Brain microvascular endothelial cell (primary cell): ENCODE measurements around the gene ZFAND2A.

Experiments
- DNase-seq: peaks from one replicate; pipeline ENCODE4 v3.0.0-alpha.2; 2020
- H3K27ac ChIP-seq: fragments of 250-450 bp; sonication (Bioruptor Pico); 2 replicates; pipeline ENCODE4 v1.5.1; 2020; ENCODE audit warnings: mild to moderate bottlenecking, moderate library complexity
- H3K27me3 ChIP-seq: fragments of 250-450 bp; sonication (Bioruptor Pico); replicated peaks from 2 replicates; pipeline ENCODE4 v1.5.1; 2020; ENCODE audit warnings: mild to moderate bottlenecking
- H3K36me3 ChIP-seq: fragments of 250-450 bp; sonication (Bioruptor Pico); replicated peaks from 2 replicates; pipeline ENCODE4 v1.5.1; 2020; ENCODE audit warnings: mild to moderate bottlenecking
- H3K4me3 ChIP-seq: 2 replicates; pipeline ENCODE4 v1.5.1; 2011; ENCODE audit warnings: low read depth, mild to moderate bottlenecking, control low read depth, low read length, moderate library complexity
- CTCF ChIP-seq: IDR thresholded peaks from 2 replicates; pipeline ENCODE4 v1.5.1; 2011; ENCODE audit warnings: low read depth, mild to moderate bottlenecking, moderate library complexity, low read length, control low read depth, inconsistent platforms; ENCODE audit errors: missing control alignments
- in situ Hi-C: cut with HindIII; loops from 2 replicates; pipeline ENCODE4 v1.10.0; 2017; ENCODE audit warnings: low sequenced_read_pairs, low pct_ligation_motif_present

The ZFAND2A gene

GRCh38 chr7:1176891-1177373 lies 16.9 kb upstream of the ZFAND2A start:
- H3K36me3 ChIP-seq: no peaks in the 10 kb centered on the region
- peak; percentile 79 for TF ChIP-seq CTCF
- no peak overlapping the region for H3K27ac ChIP-seq
- H3K4me3 ChIP-seq: no peak overlapping the region
- H3K27me3 ChIP-seq: no peaks in the 10 kb centered on the region
- in situ Hi-C loops: no loop called here
- DNase-seq: peak; percentile 66

- DNase-seq: peak; percentile 82
- Histone ChIP-seq H3K4me3 (peak overlapping the region; percentile 22), H3K27ac (no peak overlapping the region)
Observed at GRCh38 chr7:1175967-1176851, 16.2 kb upstream of the ZFAND2A start.

GRCh38 chr7:1175597-1175966 lies 15.6 kb upstream of the ZFAND2A start:
- no peak for TF ChIP-seq CTCF
- H3K4me3 ChIP-seq: no peak overlapping the region
- no peaks in the 10 kb centered on the region for H3K36me3 ChIP-seq
- H3K27ac ChIP-seq: no peak overlapping the region
- in situ Hi-C loops: no loop called here
- DNase-seq: no peak
- no peaks in the 10 kb centered on the region for H3K27me3 ChIP-seq

More at GRCh38 chr7:1175967-1176851, 16.2 kb upstream of the ZFAND2A start:
- in situ Hi-C loops: no loop called here
- H3K36me3 ChIP-seq: no peaks in the 10 kb centered on the region
- TF ChIP-seq CTCF: peak; percentile 96
- H3K27me3 ChIP-seq: no peaks in the 10 kb centered on the region

GRCh38 chr7:1174881-1175596 lies 15.0 kb upstream of the ZFAND2A start:
- in situ Hi-C loops: no loop called here
- H3K27ac ChIP-seq: no peak overlapping the region
- no peaks in the 10 kb centered on the region for H3K27me3 ChIP-seq
- H3K36me3 ChIP-seq: no peaks in the 10 kb centered on the region
- no peak for TF ChIP-seq CTCF
- no peak for DNase-seq
- no peak overlapping the region for H3K4me3 ChIP-seq

- no peaks in the 10 kb centered on the region for H3K36me3 ChIP-seq
- DNase-seq: no peak
- no peaks in the 10 kb centered on the region for H3K27me3 ChIP-seq
- in situ Hi-C loops: no loop called here
- no peak overlapping the region for H3K27ac ChIP-seq
- H3K4me3 ChIP-seq: no peak overlapping the region
- TF ChIP-seq CTCF: no peak
Observed at GRCh38 chr7:1174002-1174401, 14.0 kb upstream of the ZFAND2A start.
